Mesendoderm (in vitro differentiated cells): ENCODE data around the gene FNIP1.
"Not testable (repeated sequence)": the region's sequence is repeated elsewhere in the genome, so short reads cannot be mapped to it uniquely, and the experiment has no call there.

ENCODE experiments used
- DNase-seq: peaks from one replicate; pipeline ENCODE4 v3.0.0; 2013
- H2AK5ac ChIP-seq: 2 replicates; pipeline ENCODE4 v1.6.1; 2013; ENCODE audit warnings: low read length, inconsistent platforms
- H2BK120ac ChIP-seq: 2 replicates; pipeline ENCODE4 v1.6.1; 2013; ENCODE audit warnings: low read depth, mild to moderate bottlenecking, low read length, moderate library complexity, mixed read lengths
- H2BK15ac ChIP-seq: replicated peaks from 2 replicates; pipeline ENCODE4 v1.6.1; 2013; ENCODE audit warnings: low read depth, mild to moderate bottlenecking, moderate library complexity
- H2BK5ac ChIP-seq: 2 replicates; pipeline ENCODE4 v1.6.1; 2013; ENCODE audit warnings: low read length, inconsistent platforms
- H3K18ac ChIP-seq: 2 replicates; pipeline ENCODE4 v1.6.1; 2013; ENCODE audit warnings: mild to moderate bottlenecking, low read length, mixed read lengths
- H3K23ac ChIP-seq: one replicate; pipeline ENCODE4 v1.6.1; 2013; ENCODE audit warnings: low read length
- H3K27ac ChIP-seq: 2 replicates; pipeline ENCODE4 v1.5.1; 2013; ENCODE audit warnings: low read depth, mild to moderate bottlenecking, inconsistent platforms, low read length, moderate library complexity
- H3K27me3 ChIP-seq: 2 replicates; pipeline ENCODE4 v1.6.1; 2013; ENCODE audit warnings: low read length, control low read depth, mild to moderate bottlenecking, inconsistent platforms; ENCODE audit not compliant: insufficient read depth, poor library complexity
- H3K36me3 ChIP-seq: 2 replicates; pipeline ENCODE4 v1.6.1; 2013; ENCODE audit warnings: low read length, inconsistent platforms; ENCODE audit not compliant: control insufficient read depth, insufficient read depth
- H3K4ac ChIP-seq: one replicate; pipeline ENCODE4 v1.6.1; 2013; ENCODE audit warnings: low read depth, mild to moderate bottlenecking, low read length, moderate library complexity
- H3K4me1 ChIP-seq: 2 replicates; pipeline ENCODE4 v1.6.1; 2013; ENCODE audit warnings: low read depth, low read length, inconsistent platforms; ENCODE audit not compliant: control insufficient read depth
- H3K4me2 ChIP-seq: 2 replicates; pipeline ENCODE4 v1.6.1; 2013; ENCODE audit warnings: low read length
- H3K4me3 ChIP-seq: 2 replicates; pipeline ENCODE4 v1.5.1; 2013; ENCODE audit warnings: mild to moderate bottlenecking, low read length
- H3K56ac ChIP-seq: one replicate; pipeline ENCODE4 v1.6.1; 2013; ENCODE audit warnings: low read length
- H3K79me1 ChIP-seq: 2 replicates; pipeline ENCODE4 v1.6.1; 2013; ENCODE audit warnings: low read length, inconsistent platforms
- H3K79me2 ChIP-seq: 2 replicates; pipeline ENCODE4 v1.6.1; 2013; ENCODE audit warnings: mild to moderate bottlenecking, low read length; ENCODE audit not compliant: control insufficient read depth, insufficient read depth
- H3K9ac ChIP-seq: 2 replicates; pipeline ENCODE4 v1.6.1; 2013; ENCODE audit warnings: low read length, inconsistent platforms
- H4K5ac ChIP-seq: one replicate; pipeline ENCODE4 v1.6.1; 2013; ENCODE audit warnings: low read length
- H4K8ac ChIP-seq: one replicate; pipeline ENCODE4 v1.6.1; 2013; ENCODE audit warnings: low read depth, mild to moderate bottlenecking, control low read depth, low read length, moderate library complexity
- WGBS: extraction: QIAGEN DNeasy Blood & Tissue Kit; methylation state at CpG from one replicate; pipeline ENCODE4 v1.1.7; 2013; ENCODE audit warnings: low lambda C conversion rate, missing lambda C conversion rate; ENCODE audit not compliant: insufficient coverage; ENCODE audit errors: extremely low coverage; 5-methylcytosine and 5-hydroxymethylcytosine counted together

The FNIP1 gene

GRCh38 chr5:131786036-131786435, 10.8 kb downstream of the FNIP1 start:
- Histone ChIP-seq H3K27ac (no peak overlapping the region), H3K27me3 (no peaks in the 10 kb centered on the region), H4K5ac (no peak overlapping the region), H3K79me1 (peaks cover 15% of the 10 kb centered on the region), H3K9ac (no peak overlapping the region), H3K4ac (no peak overlapping the region), H3K18ac (no peak overlapping the region), H3K4me1 (no peaks in the 10 kb centered on the region), H2BK15ac (no peak overlapping the region), H3K4me2 (no peak overlapping the region), H2BK120ac (no peak overlapping the region), H3K56ac (no peak overlapping the region), H2BK5ac (no peak overlapping the region), H4K8ac (no peak overlapping the region), H3K36me3 (no peaks in the 10 kb centered on the region), H2AK5ac (no peak overlapping the region), H3K79me2 (peaks cover 6% of the 10 kb centered on the region), H3K4me3 (no peak overlapping the region), H3K23ac (no peak overlapping the region)
- WGBS = no CpG with 5 or more reads among the region's 1 CpG
- no peak for DNase-seq

GRCh38 chr5:131783874-131784273, 12.9 kb downstream of the FNIP1 start:
- no peak overlapping the region for H2AK5ac ChIP-seq
- H4K8ac ChIP-seq = no peak overlapping the region
- no peaks in the 10 kb centered on the region for H3K4me1 ChIP-seq
- no peak overlapping the region for H3K23ac ChIP-seq
- no peak overlapping the region for H3K4me2 ChIP-seq
- no peak overlapping the region for H2BK5ac ChIP-seq
- H3K27ac ChIP-seq = no peak overlapping the region
- H3K79me2 ChIP-seq = peaks cover 3% of the 10 kb centered on the region
- H3K36me3 ChIP-seq = no peaks in the 10 kb centered on the region
- no peak overlapping the region for H3K4ac ChIP-seq
- no peak overlapping the region for H3K56ac ChIP-seq
- H3K27me3 ChIP-seq = no peaks in the 10 kb centered on the region
- peaks cover 14% of the 10 kb centered on the region for H3K79me1 ChIP-seq
- no peak overlapping the region for H2BK120ac ChIP-seq
- H3K18ac ChIP-seq = no peak overlapping the region
- no CpG with 5 or more reads among the region's 1 CpG for WGBS
- no peak overlapping the region for H4K5ac ChIP-seq
- H2BK15ac ChIP-seq = no peak overlapping the region
- no peak overlapping the region for H3K4me3 ChIP-seq
- no peak overlapping the region for H3K9ac ChIP-seq
- DNase-seq = no peak

- peaks cover 3% of the 10 kb centered on the region for H3K79me2 ChIP-seq
- H3K4ac ChIP-seq = no peak overlapping the region
- no peaks in the 10 kb centered on the region for H3K27me3 ChIP-seq
- H2AK5ac ChIP-seq = no peak overlapping the region
- H3K36me3 ChIP-seq = no peaks in the 10 kb centered on the region
- H3K9ac ChIP-seq = no peak overlapping the region
- H3K4me1 ChIP-seq = no peaks in the 10 kb centered on the region
- no peak overlapping the region for H3K56ac ChIP-seq
- H3K18ac ChIP-seq = no peak overlapping the region
- H4K5ac ChIP-seq = no peak overlapping the region
- H3K4me2 ChIP-seq = no peak overlapping the region
- H2BK5ac ChIP-seq = no peak overlapping the region
- no CpG with 5 or more reads among the region's 1 CpG for WGBS
- no peak overlapping the region for H3K27ac ChIP-seq
- H3K4me3 ChIP-seq = no peak overlapping the region
- H2BK120ac ChIP-seq = no peak overlapping the region
- no peak overlapping the region for H4K8ac ChIP-seq
- no peak overlapping the region for H2BK15ac ChIP-seq
- peaks cover 14% of the 10 kb centered on the region for H3K79me1 ChIP-seq
- no peak for DNase-seq
- no peak overlapping the region for H3K23ac ChIP-seq
Measured at GRCh38 chr5:131783357-131783756, 13.5 kb downstream of the FNIP1 start.

GRCh38 chr5:131782717-131783116, 14.1 kb downstream of the FNIP1 start:
- H2BK120ac ChIP-seq = no peak overlapping the region
- no peak for DNase-seq
- H4K8ac ChIP-seq = no peak overlapping the region
- H3K9ac ChIP-seq = no peak overlapping the region
- no peaks in the 10 kb centered on the region for H3K27me3 ChIP-seq
- no peak overlapping the region for H3K56ac ChIP-seq
- H3K18ac ChIP-seq = no peak overlapping the region
- peaks cover 5% of the 10 kb centered on the region for H3K79me2 ChIP-seq
- no peaks in the 10 kb centered on the region for H3K36me3 ChIP-seq
- H2AK5ac ChIP-seq = no peak overlapping the region
- no peak overlapping the region for H3K27ac ChIP-seq
- H2BK15ac ChIP-seq = no peak overlapping the region
- no peak overlapping the region for H2BK5ac ChIP-seq
- H3K4me1 ChIP-seq = no peaks in the 10 kb centered on the region
- no peak overlapping the region for H3K4me3 ChIP-seq
- H4K5ac ChIP-seq = no peak overlapping the region
- no peak overlapping the region for H3K23ac ChIP-seq
- H3K4ac ChIP-seq = no peak overlapping the region
- H3K79me1 ChIP-seq = peaks cover 12% of the 10 kb centered on the region
- no peak overlapping the region for H3K4me2 ChIP-seq
- WGBS = no CpG with 5 or more reads among the region's 11 CpGs

- H3K27ac ChIP-seq, H3K4ac ChIP-seq, H3K23ac ChIP-seq, H3K36me3 ChIP-seq, H3K79me1 ChIP-seq, H2BK120ac ChIP-seq, H4K8ac ChIP-seq, H2BK15ac ChIP-seq, H4K5ac ChIP-seq, H2BK5ac ChIP-seq, H3K4me2 ChIP-seq, H3K27me3 ChIP-seq, H3K18ac ChIP-seq, H3K4me3 ChIP-seq, H3K56ac ChIP-seq, H3K9ac ChIP-seq, H3K79me2 ChIP-seq, H3K4me1 ChIP-seq, H2AK5ac ChIP-seq, DNase-seq: not testable (repeated sequence)
- no CpG with 5 or more reads among the region's 1 CpG for WGBS
Measured at GRCh38 chr5:131778141-131778540, 18.7 kb downstream of the FNIP1 start.

GRCh38 chr5:131776450-131776849, 20.4 kb downstream of the FNIP1 start:
- Histone ChIP-seq H2BK15ac (no peak overlapping the region), H3K4me2 (no peak overlapping the region), H4K8ac (no peak overlapping the region), H3K79me1 (peaks cover 13% of the 10 kb centered on the region), H3K36me3 (no peaks in the 10 kb centered on the region), H3K27me3 (no peaks in the 10 kb centered on the region), H3K9ac (no peak overlapping the region), H3K18ac (no peak overlapping the region), H3K4me1 (no peaks in the 10 kb centered on the region), H3K79me2 (peaks cover 6% of the 10 kb centered on the region), H2BK120ac (no peak overlapping the region), H2BK5ac (no peak overlapping the region), H2AK5ac (no peak overlapping the region), H3K56ac (no peak overlapping the region), H4K5ac (no peak overlapping the region), H3K4ac (no peak overlapping the region), H3K27ac (no peak overlapping the region), H3K4me3 (no peak overlapping the region), H3K23ac (no peak overlapping the region)
- no peak for DNase-seq
- WGBS = no CpG with 5 or more reads among the region's 1 CpG
